Type B pancreatic cell (in vitro differentiated cells): ENCODE results near the gene SSTR4. TPM values are rescaled to one million over a fixed set of nuclear protein-coding genes. Genes with fewer than 3 reads are reported as not detected.

ENCODE experiments used
- DNase-seq: peaks from one replicate; pipeline ENCODE4 v3.0.0; 2021; ENCODE audit warnings: mixed read lengths; ENCODE audit not compliant: unreplicated experiment; ENCODE audit errors: extremely low spot score
- H3K27ac Mint-ChIP-seq: 2 replicates; pipeline ENCODE4 v1.8.0; 2021; ENCODE audit warnings: mild to moderate bottlenecking, mixed read lengths
- H3K27me3 Mint-ChIP-seq: 2 replicates; pipeline ENCODE4 v1.8.0; 2021; ENCODE audit warnings: mixed read lengths
- H3K36me3 Mint-ChIP-seq: 2 replicates; pipeline ENCODE4 v1.8.0; 2021; ENCODE audit warnings: mixed read lengths
- H3K4me1 Mint-ChIP-seq: one replicate; pipeline ENCODE4 v1.8.0; 2021; ENCODE audit warnings: mixed read lengths; ENCODE audit not compliant: unreplicated experiment
- H3K4me3 Mint-ChIP-seq: 2 replicates; pipeline ENCODE4 v1.8.0; 2021; ENCODE audit warnings: mild to moderate bottlenecking, mixed read lengths
- H3K9me3 Mint-ChIP-seq: 2 replicates; pipeline ENCODE4 v1.8.0; 2021; ENCODE audit warnings: mixed read lengths
- CTCF ChIP-seq: fragments of 200-600 bp; sonication (generic); conservative IDR thresholded peaks from 2 replicates; pipeline ENCODE4 v1.5.0; 2021; ENCODE audit warnings: antibody characterized with exemption, mild to moderate bottlenecking
- total RNA-seq: library from RNA; stranded (reverse); gene quantifications from 2 replicates; pipeline ENCODE4 v1.2.1, GENCODE V29; 2021; ENCODE audit warnings: low replicate concordance

Gene SSTR4
- total RNA-seq, 1 donor from 2014 or later, result not detected

GRCh38 chr20:23043376-23043775 is 8.3 kb downstream of the SSTR4 start:
- no peak for TF ChIP-seq CTCF
- H3K27me3 Mint-ChIP-seq, result peaks cover 83% of the 10 kb centered on the region
- DNase-seq, result no peak
- H3K36me3 Mint-ChIP-seq, result peaks cover 3% of the 10 kb centered on the region
- H3K27ac Mint-ChIP-seq, result no peak overlapping the region
- H3K4me1 Mint-ChIP-seq, result peaks cover 14% of the 10 kb centered on the region
- no peaks in the 10 kb centered on the region for H3K9me3 Mint-ChIP-seq
- H3K4me3 Mint-ChIP-seq, result no peak overlapping the region

GRCh38 chr20:23046431-23046830 is 11.3 kb downstream of the SSTR4 start:
- peaks cover 3% of the 10 kb centered on the region for H3K36me3 Mint-ChIP-seq
- peaks cover 19% of the 10 kb centered on the region for H3K4me1 Mint-ChIP-seq
- no peak overlapping the region for H3K27ac Mint-ChIP-seq
- no peak for TF ChIP-seq CTCF
- H3K27me3 Mint-ChIP-seq, result peaks cover 73% of the 10 kb centered on the region
- peak overlapping the region; percentile 81 for H3K4me3 Mint-ChIP-seq
- H3K9me3 Mint-ChIP-seq, result no peaks in the 10 kb centered on the region
- DNase-seq, result no peak

GRCh38 chr20:23047001-23047737 is 12.1 kb downstream of the SSTR4 start:
- Mint-ChIP-seq H3K27me3 (peaks cover 72% of the 10 kb centered on the region), H3K9me3 (no peaks in the 10 kb centered on the region), H3K4me3 (peak overlapping the region; percentile 81), H3K36me3 (peaks cover 3% of the 10 kb centered on the region), H3K27ac (no peak overlapping the region), H3K4me1 (peaks cover 20% of the 10 kb centered on the region)
- no peak for TF ChIP-seq CTCF
- DNase-seq, result peak; percentile 29

- Mint-ChIP-seq H3K27ac (no peak overlapping the region), H3K9me3 (no peaks in the 10 kb centered on the region), H3K4me3 (peak overlapping the region; percentile 81), H3K36me3 (peaks cover 3% of the 10 kb centered on the region), H3K27me3 (peaks cover 75% of the 10 kb centered on the region), H3K4me1 (peaks cover 20% of the 10 kb centered on the region)
- no peak for TF ChIP-seq CTCF
- no peak for DNase-seq
Observed at GRCh38 chr20:23047738-23048214, 12.7 kb downstream of the SSTR4 start.

GRCh38 chr20:23048283-23049200 is 13.4 kb downstream of the SSTR4 start:
- Mint-ChIP-seq H3K9me3 (no peaks in the 10 kb centered on the region), H3K4me1 (peaks cover 20% of the 10 kb centered on the region), H3K27me3 (peaks cover 76% of the 10 kb centered on the region), H3K27ac (no peak overlapping the region), H3K4me3 (peak overlapping the region; percentile 91), H3K36me3 (peaks cover 3% of the 10 kb centered on the region)
- DNase-seq, result no peak
- TF ChIP-seq CTCF, result peak; percentile 66
